Endothelial cell of umbilical vein (primary cell): ENCODE results near the gene MIA. TPM values are rescaled to one million over a fixed set of nuclear protein-coding genes. Genes with fewer than 3 reads are reported as not detected.
A peak's percentile ranks its signal among the peaks of the same experiment; 100 is the strongest.

ENCODE experiments used
- BruUV-seq: library from RNA; stranded (reverse); fragments of 400-500 nt; replicated peaks from 2 replicates; lab custom pipeline; 2021; lab: Mats Ljungman, UMichigan
- CTCF ChIA-PET: fragments of 300-600, 350-600 bp; sonication (Branson Sonifier 250); formaldehyde crosslinking; loops from one replicate; lab custom pipeline; 2021; ENCODE audit warnings: antibody characterized with exemption, inconsistent platforms; lab: Charles Lee
- POLR2A ChIA-PET: fragments of 300-600, 350-600 bp; sonication (Branson Sonifier 250); formaldehyde crosslinking; loops from one replicate; lab custom pipeline; 2021; ENCODE audit warnings: antibody characterized with exemption, inconsistent platforms; lab: Charles Lee
- DNase-seq: peaks from one replicate; pipeline ENCODE4 v3.0.0-alpha.2; 2011; ENCODE audit warnings: low read depth, low spot score
- FAIRE-seq: peaks from 2 replicates; lab custom pipeline; 2011; peaks lifted over from hg19 to GRCh38; lab: Jason Lieb, UNC
- H2AFZ ChIP-seq: 2 replicates; pipeline ENCODE4 v1.6.0; 2012; ENCODE audit warnings: low read depth, low read length, control low read depth, inconsistent platforms
- H3K27ac ChIP-seq: 2 replicates; pipeline ENCODE4 v1.5.1; 2011; ENCODE audit warnings: low read depth, mild to moderate bottlenecking, control low read depth, low read length, moderate library complexity; ENCODE audit not compliant: insufficient read depth
- H3K27me3 ChIP-seq, 2 experiments: 2 replicates each; pipeline versions ENCODE4 v1.6.0 to v1.6.1; 2011; ENCODE audit warnings: low read length in 2 of 2, mixed read lengths in 1 of 2; ENCODE audit not compliant: control insufficient read depth in 2 of 2, insufficient read depth in 2 of 2
- H3K36me3 ChIP-seq, 2 experiments: 2 replicates in 1 of 2; 3 replicates in 1 of 2; pipeline ENCODE4 v1.5.1; 2011; ENCODE audit warnings: low read length in 2 of 2, mild to moderate bottlenecking in 1 of 2, moderate library complexity in 1 of 2; ENCODE audit not compliant: control insufficient read depth in 2 of 2, insufficient read depth in 2 of 2; ENCODE audit errors: extremely low read depth in 1 of 2
- H3K4me1 ChIP-seq: 3 replicates; pipeline ENCODE4 v1.5.1; 2011; ENCODE audit warnings: mild to moderate bottlenecking, low read length; ENCODE audit not compliant: control insufficient read depth, insufficient read depth; ENCODE audit errors: extremely low read depth
- H3K4me2 ChIP-seq: 2 replicates; pipeline ENCODE4 v1.6.1; 2011; ENCODE audit warnings: low read length, control low read depth, mixed read lengths; ENCODE audit not compliant: insufficient read depth
- H3K4me3 ChIP-seq, 3 experiments: fragments of 200-600 bp in 1 of 3; sonication (generic), shearing (Covaris generic) in 1 of 3; replicated peaks in 1 of 3; 2 replicates each; pipeline ENCODE4 v1.5.1; 2011 to 2016; ENCODE audit warnings: control low read depth in 3 of 3, low read length in 3 of 3, mild to moderate bottlenecking in 2 of 3, inconsistent platforms in 1 of 3, low read depth in 1 of 3, moderate library complexity in 1 of 3; ENCODE audit not compliant: insufficient read depth in 1 of 3
- H3K79me2 ChIP-seq: 2 replicates; pipeline ENCODE4 v1.6.0; 2012; ENCODE audit warnings: low read length, inconsistent platforms; ENCODE audit not compliant: control insufficient read depth, insufficient read depth
- H3K9ac ChIP-seq: replicated peaks from 2 replicates; pipeline ENCODE3; 2011; ENCODE audit warnings: low read length, control low read depth; ENCODE audit not compliant: insufficient read depth; ENCODE audit errors: extremely low read depth
- H3K9me1 ChIP-seq: replicated peaks from 3 replicates; pipeline ENCODE4 v1.6.0; 2011; ENCODE audit warnings: mild to moderate bottlenecking, low read length; ENCODE audit not compliant: control insufficient read depth, insufficient read depth; ENCODE audit errors: extremely low read depth
- H3K9me3 ChIP-seq: replicated peaks from 2 replicates; pipeline ENCODE4 v1.5.1; 2012; ENCODE audit warnings: low read length, inconsistent platforms; ENCODE audit not compliant: control insufficient read depth, insufficient read depth
- H4K20me1 ChIP-seq: replicated peaks from 2 replicates; pipeline ENCODE3; 2011; ENCODE audit warnings: mild to moderate bottlenecking, low read length; ENCODE audit not compliant: control insufficient read depth, insufficient read depth; ENCODE audit errors: extremely low read depth
- EZH2 ChIP-seq: IDR thresholded peaks from 2 replicates; pipeline ENCODE4 v1.6.1; 2012; ENCODE audit warnings: borderline replicate concordance, low read depth, mild to moderate bottlenecking, moderate library complexity, low read length, inconsistent platforms; ENCODE audit not compliant: severe bottlenecking
- FOS ChIP-seq: IDR thresholded peaks from 2 replicates; pipeline ENCODE4 v1.6.1; 2011; ENCODE audit warnings: mild to moderate bottlenecking, low read length, moderate library complexity, borderline replicate concordance; ENCODE audit not compliant: insufficient read depth
- GATA2 ChIP-seq: IDR thresholded peaks from 2 replicates; pipeline ENCODE4 v1.7.0; 2011; ENCODE audit warnings: low read depth, mild to moderate bottlenecking, moderate library complexity, mixed read lengths, low read length; ENCODE audit not compliant: insufficient read length, insufficient read depth
- JUN ChIP-seq: IDR thresholded peaks from 2 replicates; pipeline ENCODE4 v1.6.1; 2011; ENCODE audit warnings: borderline replicate concordance, low read depth; ENCODE audit not compliant: insufficient read length, insufficient read depth
- MYC ChIP-seq: IDR thresholded peaks from one replicate; pipeline ENCODE4 v1.6.1; 2011; ENCODE audit warnings: mild to moderate bottlenecking, low read depth, low read length
- POLR2A ChIP-seq: IDR thresholded peaks from 2 replicates; pipeline ENCODE4 v1.6.1; 2012; ENCODE audit warnings: low read depth, mild to moderate bottlenecking, control low read depth, low read length
- POLR2AphosphoS5 ChIP-seq: IDR thresholded peaks from 2 replicates; pipeline ENCODE4 v1.6.1; 2012; ENCODE audit warnings: low read depth, mild to moderate bottlenecking, control low read depth, low read length, moderate library complexity; ENCODE audit not compliant: insufficient read depth
- dilution Hi-C: fragments of 300-500 bp; cut with MboI; formaldehyde crosslinking; loops from one replicate; pipeline ENCODE4 v1.15.0; 2019; ENCODE audit warnings: low sequenced_read_pairs; ENCODE audit not compliant: extremely low pct_ligation_motif_present
- intact Hi-C: fragments of 100-400 bp; cut with micrococcal nuclease; formaldehyde crosslinking; loops from one replicate; pipeline ENCODE4 v1.10.0; 2022
- polyA plus RNA-seq, 4 experiments: library from polyadenylated mRNA; depleted of rRNA in 3 of 4; stranded (reverse) in 3 of 4; unstranded in 1 of 4; fragments of >200 nt; gene quantifications; 2 replicates each; pipeline versions ENCODE4 v1.2.1 to v1.2.3, GENCODE V29; 2011 to 2012; ENCODE audit warnings: missing spikeins in 1 of 4
- total RNA-seq: library from RNA; stranded (reverse); gene quantifications from 2 replicates; pipeline ENCODE4 v1.2.3, GENCODE V29; 2021
- TF ChIP-seq, protein P1 (sequence below): IDR thresholded peaks from 2 replicates; pipeline ENCODE4 v1.6.1; 2011; ENCODE audit not compliant: insufficient read depth, insufficient read length
- TF ChIP-seq, protein P2 (sequence below), 2 donors: IDR thresholded peaks; 1 replicate in 1 of 2; 2 replicates in 1 of 2; pipeline ENCODE4 v1.5.1; 2011; ENCODE audit warnings: low read length in 2 of 2, mild to moderate bottlenecking in 2 of 2, moderate library complexity in 2 of 2, control low read depth in 1 of 2, inconsistent platforms in 1 of 2, low read depth in 1 of 2; ENCODE audit not compliant: insufficient read depth in 1 of 2; ENCODE audit errors: extremely low read depth in 1 of 2

Gene MIA
- total and polyA plus RNA-seq, 2 donors (not counting 3 experiments of a cell fraction or from before 2014, with no cell fraction given): 0.32 TPM; not detected in 1

DNA sequence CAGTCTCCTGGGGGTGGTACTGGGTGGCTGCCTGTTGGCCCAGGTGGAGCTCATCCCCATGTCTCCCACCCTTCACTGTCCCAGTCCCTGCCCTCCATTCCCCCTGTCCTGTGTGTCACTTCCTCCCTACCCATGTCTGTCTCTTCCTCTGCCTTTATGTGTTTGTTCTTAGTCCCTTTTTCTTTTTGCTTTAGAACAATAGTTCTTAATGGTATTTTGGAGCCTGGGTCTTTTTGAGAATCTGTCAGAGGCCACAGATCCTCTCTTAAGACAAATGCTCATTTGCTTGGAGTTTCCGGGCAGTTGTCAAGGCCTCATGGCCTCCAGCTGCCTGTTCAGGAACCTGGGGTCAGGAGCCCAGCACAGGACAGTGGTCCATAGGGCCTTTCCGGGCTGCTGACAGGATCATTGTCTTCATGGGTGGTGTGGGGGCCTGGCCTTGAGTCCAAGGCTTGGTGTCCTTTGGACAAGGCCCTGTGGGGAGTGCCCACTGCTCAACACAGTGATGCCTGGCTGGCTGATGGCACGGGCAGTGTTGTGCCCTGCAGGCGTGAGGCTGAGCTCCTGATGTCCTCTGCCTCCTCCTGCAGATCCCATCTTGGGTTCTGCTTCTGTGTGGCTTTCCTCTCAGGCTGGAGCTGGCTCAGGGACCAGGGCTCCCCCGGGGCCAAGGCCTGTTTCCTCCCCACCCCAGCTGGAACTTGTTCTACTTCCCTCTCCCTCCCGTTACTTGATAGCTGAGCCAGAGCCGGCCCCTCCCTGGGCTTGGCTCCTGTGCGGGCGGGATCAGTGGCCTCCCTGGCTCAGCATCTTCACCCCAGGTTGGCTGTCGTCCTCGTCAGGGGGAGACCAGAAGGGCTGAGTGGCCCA, 27.2 kb downstream of the MIA start:
- no peaks in the 10 kb centered on the region for H3K9me1 ChIP-seq
- peaks cover 76% of the 10 kb centered on the region for H3K79me2 ChIP-seq
- peak overlapping the region; percentile 81 for H3K4me2 ChIP-seq
- H3K4me1 ChIP-seq: peaks cover 79% of the 10 kb centered on the region
- H3K4me3 ChIP-seq: peak overlapping the region in 2 of 3 experiments; percentile 1 to 32
- no peaks in the 10 kb centered on the region for H3K27me3 ChIP-seq
- BruUV-seq: no TSS peak
- CTCF ChIA-PET: interaction anchor here (0.9 to 1.9 kb wide), 3 partner anchors 24 to 139 kb away, joined by 3 to 7 read pairs (median 4); partner anchors contain the start of gene RAB4B
- peak overlapping the region; percentile 6 for H3K9ac ChIP-seq
- H3K9me3 ChIP-seq: no peaks in the 10 kb centered on the region
- dilution Hi-C loops: no loop called here
- TF ChIP-seq JUN: no peak
- no peak for TF ChIP-seq FOS
- TF ChIP-seq EZH2: no peak
- TF ChIP-seq, protein P1, sequence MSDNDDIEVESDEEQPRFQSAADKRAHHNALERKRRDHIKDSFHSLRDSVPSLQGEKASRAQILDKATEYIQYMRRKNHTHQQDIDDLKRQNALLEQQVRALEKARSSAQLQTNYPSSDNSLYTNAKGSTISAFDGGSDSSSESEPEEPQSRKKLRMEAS: no peak
- no peak for TF ChIP-seq MYC
- TF ChIP-seq GATA2: no peak
- no peak for TF ChIP-seq POLR2A
- TF ChIP-seq, protein P2, sequence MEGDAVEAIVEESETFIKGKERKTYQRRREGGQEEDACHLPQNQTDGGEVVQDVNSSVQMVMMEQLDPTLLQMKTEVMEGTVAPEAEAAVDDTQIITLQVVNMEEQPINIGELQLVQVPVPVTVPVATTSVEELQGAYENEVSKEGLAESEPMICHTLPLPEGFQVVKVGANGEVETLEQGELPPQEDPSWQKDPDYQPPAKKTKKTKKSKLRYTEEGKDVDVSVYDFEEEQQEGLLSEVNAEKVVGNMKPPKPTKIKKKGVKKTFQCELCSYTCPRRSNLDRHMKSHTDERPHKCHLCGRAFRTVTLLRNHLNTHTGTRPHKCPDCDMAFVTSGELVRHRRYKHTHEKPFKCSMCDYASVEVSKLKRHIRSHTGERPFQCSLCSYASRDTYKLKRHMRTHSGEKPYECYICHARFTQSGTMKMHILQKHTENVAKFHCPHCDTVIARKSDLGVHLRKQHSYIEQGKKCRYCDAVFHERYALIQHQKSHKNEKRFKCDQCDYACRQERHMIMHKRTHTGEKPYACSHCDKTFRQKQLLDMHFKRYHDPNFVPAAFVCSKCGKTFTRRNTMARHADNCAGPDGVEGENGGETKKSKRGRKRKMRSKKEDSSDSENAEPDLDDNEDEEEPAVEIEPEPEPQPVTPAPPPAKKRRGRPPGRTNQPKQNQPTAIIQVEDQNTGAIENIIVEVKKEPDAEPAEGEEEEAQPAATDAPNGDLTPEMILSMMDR (IDR thresholded peaks at IDR 0.05; ENCODE audit: extremely low read depth in 1 of 2, insufficient read depth in 1 of 2, low read depth in 1 of 2, low read length in 2 of 2): no peak
- no peak for TF ChIP-seq POLR2AphosphoS5
- no peaks in the 10 kb centered on the region for H4K20me1 ChIP-seq
- POLR2A ChIA-PET: interaction anchor here (0.5 to 4.5 kb wide), 2 partner anchors 9 to 24 kb away, joined by 5 to 23 read pairs; partner anchors contain the start of gene RAB4B
- H3K27ac ChIP-seq: peak overlapping the region; percentile 16
- FAIRE-seq (peak; percentile 79), DNase-seq (no peak)
- intact Hi-C loops: loop anchor here (10.0 kb wide), 1 partner anchor 358 kb away; the partner anchor contains the start of gene SERTAD3
- no peak overlapping the region for H2AFZ ChIP-seq
- H3K36me3 ChIP-seq: peaks cover 0 to 28% of the 10 kb centered on the region in 2 experiments
